GM12891 (cell line): Measurements from ENCODE around the gene TTLL1.

Experiments
- POLR2A ChIP-seq: IDR thresholded peaks from 2 replicates; pipeline ENCODE4 v1.6.1; 2011; ENCODE audit warnings: low read depth, low read length, control low read depth
- POLR2AphosphoS5 ChIP-seq: IDR thresholded peaks from 2 replicates; pipeline ENCODE4 v1.6.1; 2011; ENCODE audit warnings: low read depth, low read length, control low read depth

DNA sequence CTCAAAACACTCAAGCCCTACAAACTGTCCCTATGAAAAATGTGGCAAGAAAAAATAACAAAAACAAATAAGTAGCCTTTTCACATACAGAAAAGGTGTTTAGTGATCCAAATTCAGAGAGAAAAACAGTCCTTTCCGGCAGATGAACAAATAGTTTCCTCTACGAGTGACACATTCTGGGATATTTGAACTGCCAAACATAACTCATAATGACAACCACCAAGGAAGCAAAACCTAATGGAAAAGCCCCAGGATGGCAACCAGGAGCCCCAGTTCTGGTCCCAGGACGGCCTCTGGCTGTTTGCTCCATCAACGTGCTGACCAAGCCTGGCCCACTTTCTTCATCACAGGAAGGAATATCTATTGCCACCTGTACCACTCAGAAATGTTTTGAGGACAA lies 80.3 kb downstream of the TTLL1 start:
- no peak for TF ChIP-seq POLR2A
- TF ChIP-seq POLR2AphosphoS5, result no peak
